ENCODE results near the gene MED10. TPM values are rescaled to one million over a fixed set of nuclear protein-coding genes. Genes with fewer than 3 reads are reported as not detected.

Gene MED10
- total and polyA plus RNA-seq, 2 donors (not counting 1 experiment from before 2014, with no cell fraction given), result 49.9 to 50.9 TPM

DNA sequence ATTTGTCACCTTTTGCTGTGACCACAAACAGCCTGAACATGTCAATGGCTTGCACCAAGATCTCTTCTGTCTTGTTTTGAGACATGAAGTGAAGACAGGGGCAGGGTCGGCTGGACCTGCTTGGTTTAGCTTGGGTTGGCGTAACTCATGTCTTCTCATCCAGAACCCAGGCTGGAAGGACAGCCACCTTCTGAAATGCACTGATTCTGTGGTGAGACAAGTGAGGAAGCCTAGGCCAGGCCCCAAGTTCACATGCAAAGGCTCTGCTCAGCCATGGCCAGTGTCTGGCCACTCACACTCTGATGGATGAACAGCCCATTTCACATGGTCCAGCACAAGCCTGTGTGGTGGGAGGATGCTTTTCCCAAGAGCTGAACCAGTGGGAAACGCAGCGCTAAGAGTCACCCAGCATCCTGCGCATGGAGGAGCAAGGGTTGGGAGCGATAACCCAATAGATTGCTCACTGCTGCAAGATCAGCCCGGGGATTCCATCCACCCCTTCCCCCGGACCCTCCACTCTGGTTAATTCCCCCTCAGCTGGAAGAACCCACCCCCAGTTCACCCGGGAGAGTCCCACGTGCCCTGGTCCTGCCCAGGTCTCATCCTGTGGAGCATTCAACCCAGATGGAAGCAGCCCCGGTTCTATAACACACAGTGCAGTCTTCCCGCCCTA is 16.2 kb upstream of the MED10 start:
- CTCF ChIA-PET, result no interaction called here
- Histone ChIP-seq H3K9ac (ENCODE audit: low read length) (no peak overlapping the region), H2AFZ (ENCODE audit: insufficient read depth, low read depth, low read length, poor library complexity, severe bottlenecking) (no peak overlapping the region), H4K20me1 (ENCODE audit: control insufficient read depth, insufficient read depth, low read length, poor library complexity, severe bottlenecking) (no peaks in the 10 kb centered on the region), H3K4me1 (ENCODE audit: control insufficient read depth in 2 of 2, insufficient read depth in 2 of 2, low read length in 2 of 2) (peaks cover 0 to 3% of the 10 kb centered on the region in 2 donors), H3K27me3 (replicated peaks in 1 of 4; ENCODE audit: control extremely low read depth in 1 of 4, control insufficient read depth in 3 of 4, insufficient read depth in 4 of 4, low read length in 3 of 4) (peaks cover 0 to 22% (median 1%) of the 10 kb centered on the region in 4 experiments), H3K79me2 (ENCODE audit: control insufficient read depth, insufficient read depth, low read length) (no peaks in the 10 kb centered on the region), H3K36me3 (replicated peaks in 1 of 2; ENCODE audit: control extremely low read depth in 1 of 2, control insufficient read depth in 1 of 2, extremely low read depth in 1 of 2, insufficient read depth in 2 of 2, low read length in 1 of 2) (no peaks in the 10 kb centered on the region), H3K27ac (ENCODE audit: low read length in 2 of 2) (no peak overlapping the region), H3K4me3 (ENCODE audit: control extremely low read depth in 1 of 5, extremely low read depth in 1 of 5, insufficient read depth in 1 of 5, low read depth in 2 of 5, low read length in 4 of 5) (no peak overlapping the region), H3K4me2 (replicated peaks; ENCODE audit: low read depth, low read length, poor library complexity, severe bottlenecking) (no peak overlapping the region), H3K9me3 (ENCODE audit: control extremely low read depth in 1 of 3, control insufficient read depth in 2 of 3, insufficient read depth in 1 of 3, low read length in 2 of 3) (peaks cover 0 to 10% (median 1%) of the 10 kb centered on the region in 3 donors)
- Mint-ChIP-seq H3K27ac (no peak overlapping the region), H3K9me3 (ENCODE audit: insufficient read depth) (no peaks in the 10 kb centered on the region), H3K27me3 (peaks cover 41% of the 10 kb centered on the region), H3K4me1 (peaks cover 6% of the 10 kb centered on the region), H3K4me3 (no peak overlapping the region)
- 93% methylated on average over 12 of the region's 12 CpGs for WGBS (ENCODE audit: insufficient coverage)
- POLR2A ChIA-PET, result no interaction called here
- intact Hi-C loops (cut with micrococcal nuclease), result no loop called here
- TF ChIP-seq, protein P1, sequence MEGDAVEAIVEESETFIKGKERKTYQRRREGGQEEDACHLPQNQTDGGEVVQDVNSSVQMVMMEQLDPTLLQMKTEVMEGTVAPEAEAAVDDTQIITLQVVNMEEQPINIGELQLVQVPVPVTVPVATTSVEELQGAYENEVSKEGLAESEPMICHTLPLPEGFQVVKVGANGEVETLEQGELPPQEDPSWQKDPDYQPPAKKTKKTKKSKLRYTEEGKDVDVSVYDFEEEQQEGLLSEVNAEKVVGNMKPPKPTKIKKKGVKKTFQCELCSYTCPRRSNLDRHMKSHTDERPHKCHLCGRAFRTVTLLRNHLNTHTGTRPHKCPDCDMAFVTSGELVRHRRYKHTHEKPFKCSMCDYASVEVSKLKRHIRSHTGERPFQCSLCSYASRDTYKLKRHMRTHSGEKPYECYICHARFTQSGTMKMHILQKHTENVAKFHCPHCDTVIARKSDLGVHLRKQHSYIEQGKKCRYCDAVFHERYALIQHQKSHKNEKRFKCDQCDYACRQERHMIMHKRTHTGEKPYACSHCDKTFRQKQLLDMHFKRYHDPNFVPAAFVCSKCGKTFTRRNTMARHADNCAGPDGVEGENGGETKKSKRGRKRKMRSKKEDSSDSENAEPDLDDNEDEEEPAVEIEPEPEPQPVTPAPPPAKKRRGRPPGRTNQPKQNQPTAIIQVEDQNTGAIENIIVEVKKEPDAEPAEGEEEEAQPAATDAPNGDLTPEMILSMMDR (IDR thresholded peaks at IDR 0.05), result no peak
- no peak for TF ChIP-seq EZH2 (IDR thresholded peaks at IDR 0.05; ENCODE audit: borderline replicate concordance, insufficient read depth, low read depth, low read length, poor library complexity, severe bottlenecking)
- ATAC-seq (ENCODE audit: low read depth) (no peak), DNase-seq (no peak)

DNA sequence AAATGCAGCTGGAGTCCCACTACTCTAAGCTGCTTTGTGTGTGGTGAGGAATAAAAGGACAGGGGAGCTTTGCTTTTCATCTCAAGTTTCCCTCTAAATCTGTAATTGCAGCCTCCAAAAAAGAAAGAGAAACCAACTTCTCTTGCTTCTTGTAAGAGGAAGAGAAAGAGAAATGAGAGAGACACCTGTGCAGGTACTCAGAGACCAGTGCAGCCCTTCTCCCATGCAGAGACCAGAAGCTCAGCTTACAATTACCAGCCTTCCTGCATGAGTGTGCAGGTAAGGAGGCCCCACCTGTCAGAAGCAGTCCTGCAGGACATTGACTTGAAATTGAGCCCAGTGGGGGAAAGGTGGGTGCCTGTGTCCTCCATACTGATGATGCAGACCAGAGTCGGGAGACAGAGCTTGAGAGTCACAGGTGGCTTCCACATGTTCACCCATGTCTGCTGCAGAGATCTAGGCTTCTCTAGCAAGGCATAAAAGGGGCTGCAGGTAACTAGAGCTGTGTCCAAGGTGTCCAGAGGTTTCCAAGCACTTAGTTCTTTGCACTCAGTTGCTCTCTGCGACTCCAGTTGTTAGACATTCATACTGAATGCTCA is 15.3 kb upstream of the MED10 start:
- no peaks in the 10 kb centered on the region for H3K9me3 Mint-ChIP-seq (ENCODE audit: insufficient read depth)
- peaks cover 6% of the 10 kb centered on the region for H3K4me1 Mint-ChIP-seq
- peaks cover 0 to 3% of the 10 kb centered on the region in 2 donors for H3K4me1 ChIP-seq (ENCODE audit: control insufficient read depth in 2 of 2, insufficient read depth in 2 of 2, low read length in 2 of 2)
- ATAC-seq (ENCODE audit: low read depth) (no peak), DNase-seq (no peak)
- no peak overlapping the region for H3K27ac ChIP-seq (ENCODE audit: low read length in 2 of 2)
- no peak overlapping the region for H3K4me2 ChIP-seq (replicated peaks; ENCODE audit: low read depth, low read length, poor library complexity, severe bottlenecking)
- intact Hi-C loops (cut with micrococcal nuclease), result no loop called here
- H3K9me3 ChIP-seq (ENCODE audit: control extremely low read depth in 1 of 3, control insufficient read depth in 2 of 3, insufficient read depth in 1 of 3, low read length in 2 of 3), result peaks cover 0 to 10% (median 1%) of the 10 kb centered on the region in 3 donors
- ChIA-PET POLR2A (no interaction called here), CTCF (no interaction called here)
- WGBS (ENCODE audit: insufficient coverage), result 67% methylated on average over 1 of the region's 2 CpGs
- H3K4me3 ChIP-seq (ENCODE audit: control extremely low read depth in 1 of 5, extremely low read depth in 1 of 5, insufficient read depth in 1 of 5, low read depth in 2 of 5, low read length in 4 of 5), result no peak overlapping the region
- H3K27me3 Mint-ChIP-seq, result peaks cover 46% of the 10 kb centered on the region
- no peaks in the 10 kb centered on the region for H4K20me1 ChIP-seq (ENCODE audit: control insufficient read depth, insufficient read depth, low read length, poor library complexity, severe bottlenecking)
- TF ChIP-seq EZH2 (IDR thresholded peaks at IDR 0.05; ENCODE audit: borderline replicate concordance, insufficient read depth, low read depth, low read length, poor library complexity, severe bottlenecking), result no peak
- TF ChIP-seq, protein P1 (IDR thresholded peaks at IDR 0.05), result no peak
- H3K27ac Mint-ChIP-seq, result no peak overlapping the region
- H3K27me3 ChIP-seq (replicated peaks in 1 of 4; ENCODE audit: control extremely low read depth in 1 of 4, control insufficient read depth in 3 of 4, insufficient read depth in 4 of 4, low read length in 3 of 4), result peaks cover 0 to 25% (median 1%) of the 10 kb centered on the region in 4 experiments
- no peaks in the 10 kb centered on the region for H3K79me2 ChIP-seq (ENCODE audit: control insufficient read depth, insufficient read depth, low read length)
- peak overlapping the region; percentile 5 for H2AFZ ChIP-seq (ENCODE audit: insufficient read depth, low read depth, low read length, poor library complexity, severe bottlenecking)
- H3K9ac ChIP-seq (ENCODE audit: low read length), result no peak overlapping the region
- H3K36me3 ChIP-seq (replicated peaks in 1 of 2; ENCODE audit: control extremely low read depth in 1 of 2, control insufficient read depth in 1 of 2, extremely low read depth in 1 of 2, insufficient read depth in 2 of 2, low read length in 1 of 2), result no peaks in the 10 kb centered on the region
- no peak overlapping the region for H3K4me3 Mint-ChIP-seq
